K562 (cell line): ENCODE data around the gene ZSWIM8. TPM values are rescaled to one million over a fixed set of nuclear protein-coding genes. Genes with fewer than 3 reads are reported as not detected.

ENCODE experiments used
- BHLHE40 ChIP-seq: IDR thresholded peaks from 2 replicates; pipeline ENCODE4 v1.6.1; 2011; ENCODE audit warnings: low read length, improper control_type of control experiment
- CREBBP ChIP-seq: IDR thresholded peaks from one replicate; pipeline ENCODE4 v1.6.1; 2012; ENCODE audit warnings: low read depth, mild to moderate bottlenecking, control low read depth, inconsistent platforms, low read length
- FOXJ2 ChIP-seq: fragments of 200-800 bp; sonication (Bioruptor generic); IDR thresholded peaks from 2 replicates; pipeline ENCODE4 v1.6.1; 2016; ENCODE audit warnings: missing genetic modification characterization, missing compliant biosample characterization
- HCFC1 ChIP-seq: IDR thresholded peaks from 2 replicates; pipeline ENCODE4 v1.6.1; 2012; ENCODE audit warnings: low read depth, low read length, improper control_type of control experiment
- JUN ChIP-seq, 2 experiments: sonication (generic) in 1 of 2; formaldehyde crosslinking in 1 of 2; IDR thresholded peaks; 2 replicates each; pipeline versions ENCODE4 v1.6.1 to v1.8.0; 2012 to 2022; ENCODE audit warnings: borderline replicate concordance in 2 of 2, mild to moderate bottlenecking in 2 of 2, improper control_type of control experiment in 1 of 2, low read depth in 1 of 2, low read length in 1 of 2, missing genetic modification reagents in 1 of 2
- SIN3A ChIP-seq, 2 experiments: fragments of 150-350 bp in 1 of 2; IDR thresholded peaks; 2 replicates each; pipeline ENCODE4 v1.6.1; 2011 to 2016; ENCODE audit warnings: borderline replicate concordance in 2 of 2, low read depth in 2 of 2, low read length in 2 of 2, mild to moderate bottlenecking in 2 of 2, moderate library complexity in 2 of 2; ENCODE audit not compliant: control insufficient read depth in 1 of 2
- SMC3 ChIP-seq: conservative IDR thresholded peaks from 2 replicates; pipeline ENCODE4 v1.6.1; 2011; ENCODE audit warnings: low read depth, low read length, improper control_type of control experiment; ENCODE audit not compliant: insufficient read depth
- SP2 ChIP-seq: IDR thresholded peaks from 2 replicates; pipeline ENCODE4 v1.6.1; 2011; ENCODE audit warnings: mild to moderate bottlenecking, low read depth, low read length, moderate library complexity; ENCODE audit not compliant: poor library complexity, severe bottlenecking; ENCODE audit errors: extremely low read depth
- TOE1 ChIP-seq, 2 experiments: fragments of 450-650 bp in 1 of 2; sonication (generic) in 1 of 2; formaldehyde crosslinking in 1 of 2; IDR thresholded peaks; 2 replicates each; pipeline versions ENCODE4 v1.7.1 to v1.8.0; 2016 to 2022; ENCODE audit warnings: borderline replicate concordance in 2 of 2, mild to moderate bottlenecking in 2 of 2, antibody characterized with exemption in 1 of 2, inconsistent platforms in 1 of 2, low read depth in 1 of 2, missing genetic modification reagents in 1 of 2, moderate library complexity in 1 of 2
- TSC22D4 ChIP-seq: fragments of 450-650 bp; IDR thresholded peaks from 2 replicates; pipeline ENCODE4 v1.6.1; 2016; ENCODE audit warnings: missing genetic modification characterization, missing biosample characterization, control low read depth
- ZC3H11A ChIP-seq: IDR thresholded peaks from 2 replicates; pipeline ENCODE4 v1.6.1; 2012; ENCODE audit warnings: low read depth, low read length, improper control_type of control experiment
- ZNF184 ChIP-seq: sonication (generic); formaldehyde crosslinking; IDR thresholded peaks from 2 replicates; pipeline ENCODE4 v1.5.0; 2020; ENCODE audit warnings: missing genetic modification reagents
- ZNF444 ChIP-seq: fragments of 250-450 bp; sonication (Bioruptor Pico); IDR thresholded peaks from 2 replicates; pipeline ENCODE4 v1.4.0; 2020; ENCODE audit warnings: mild to moderate bottlenecking, moderate library complexity
- ZNF696 ChIP-seq: fragments of 250-450 bp; sonication (Bioruptor Pico); conservative IDR thresholded peaks from 2 replicates; pipeline ENCODE4 v1.4.0; 2020; ENCODE audit warnings: mild to moderate bottlenecking, moderate library complexity
- polyA plus RNA-seq, 8 experiments: library from polyadenylated mRNA; depleted of rRNA in 4 of 8; stranded (reverse) in 5 of 8; unstranded in 3 of 8; fragments of >200 nt; fragmentation: Nextera tagmentation in 2 of 8; fragmentation: Illumina TruSeq in 1 of 8; extraction: Ambion mirVana in 2 of 8; extraction: Trizol in 1 of 8; gene quantifications; 2 replicates each; pipeline versions ENCODE4 v1.2.1 to v1.2.3, GENCODE V29; 2011 to 2014; ENCODE audit warnings: inconsistent platforms in 1 of 8, missing spikeins in 1 of 8
- total RNA-seq, 7 experiments: library from RNA; depleted of rRNA in 6 of 7; stranded (reverse); fragments of >200 nt in 6 of 7; fragmentation: Illumina TruSeq in 2 of 7; extraction: Trizol in 2 of 7; gene quantifications; 2 replicates each; pipeline versions ENCODE4 v1.2.1 to v1.2.3, GENCODE V29; 2011 to 2021; ENCODE audit warnings: low replicate concordance in 1 of 7
- TF ChIP-seq, protein P1 (sequence below), 2 experiments: fragments of 450-650 bp; IDR thresholded peaks; 2 replicates each; pipeline ENCODE4 v1.6.1; 2016
- TF ChIP-seq, protein P2 (sequence below): sonication (generic); formaldehyde crosslinking; IDR thresholded peaks from 2 replicates; pipeline ENCODE4 v1.8.1; 2023; ENCODE audit warnings: mild to moderate bottlenecking, missing genetic modification reagents
- TF ChIP-seq, protein P3 (sequence below): fragments of 250-450 bp; sonication (Bioruptor Pico); IDR thresholded peaks from 2 replicates; pipeline ENCODE4 v1.6.1; 2021; ENCODE audit warnings: mild to moderate bottlenecking
- TF ChIP-seq, protein P4 (sequence below): fragments of 450-650 bp; formaldehyde crosslinking; IDR thresholded peaks from 2 replicates; pipeline ENCODE4 v1.4.0; 2022; ENCODE audit warnings: missing genetic modification characterization

Gene ZSWIM8
- total and polyA plus RNA-seq, 9 of the 15 experiments (the other 6 are each of a cell fraction or from before 2014, with no cell fraction given), result 5.6 to 47.8 (median 26.7) TPM

DNA sequence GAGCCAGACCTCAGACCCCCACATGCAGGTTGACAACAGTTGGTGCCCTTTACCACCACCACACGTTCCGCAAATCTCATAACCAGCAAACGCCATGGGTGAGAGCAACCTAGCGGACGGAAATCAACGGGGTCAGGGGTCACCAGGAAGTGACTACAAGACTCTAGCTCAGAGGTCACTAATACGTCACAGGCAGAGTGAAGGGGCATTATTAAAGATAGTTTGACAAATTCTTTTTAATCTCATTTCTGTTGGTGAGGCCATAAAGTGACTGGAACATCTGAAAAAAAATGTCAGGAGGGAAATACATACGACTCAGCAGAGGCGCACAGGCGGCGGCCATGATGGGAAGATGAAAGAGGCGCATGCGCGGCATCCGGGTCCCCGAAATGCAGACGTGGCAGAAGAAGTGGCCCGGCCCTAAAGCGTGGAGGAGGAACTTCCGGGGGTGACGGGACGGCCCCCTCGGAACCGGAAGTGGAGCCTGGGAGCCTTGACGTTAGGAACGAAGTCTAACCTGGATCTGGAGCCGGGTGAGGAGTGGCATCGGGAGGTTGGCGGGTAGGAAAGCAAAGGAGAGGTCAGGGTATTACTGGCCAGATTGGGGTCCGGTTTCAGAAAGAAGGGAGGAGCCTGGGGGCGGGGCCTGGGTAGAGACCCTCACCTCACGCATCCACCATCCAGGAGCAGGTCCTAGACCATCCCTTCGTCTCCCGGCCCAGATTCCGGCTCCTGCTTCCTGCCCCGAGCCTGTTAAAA, 41.3 kb upstream of the ZSWIM8 start, which contains the start of gene SEC24C (continued):
- TF ChIP-seq, protein P1, sequence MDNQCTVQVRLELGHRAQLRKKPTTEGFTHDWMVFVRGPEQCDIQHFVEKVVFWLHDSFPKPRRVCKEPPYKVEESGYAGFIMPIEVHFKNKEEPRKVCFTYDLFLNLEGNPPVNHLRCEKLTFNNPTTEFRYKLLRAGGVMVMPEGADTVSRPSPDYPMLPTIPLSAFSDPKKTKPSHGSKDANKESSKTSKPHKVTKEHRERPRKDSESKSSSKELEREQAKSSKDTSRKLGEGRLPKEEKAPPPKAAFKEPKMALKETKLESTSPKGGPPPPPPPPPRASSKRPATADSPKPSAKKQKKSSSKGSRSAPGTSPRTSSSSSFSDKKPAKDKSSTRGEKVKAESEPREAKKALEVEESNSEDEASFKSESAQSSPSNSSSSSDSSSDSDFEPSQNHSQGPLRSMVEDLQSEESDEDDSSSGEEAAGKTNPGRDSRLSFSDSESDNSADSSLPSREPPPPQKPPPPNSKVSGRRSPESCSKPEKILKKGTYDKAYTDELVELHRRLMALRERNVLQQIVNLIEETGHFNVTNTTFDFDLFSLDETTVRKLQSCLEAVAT (IDR thresholded peaks at IDR 0.05), result no peak
- TF ChIP-seq CREBBP (no peak), ZC3H11A (no peak), ZNF444 (CRISPR knock-in tag) (no peak), BHLHE40 (peak; percentile 8; the same call in 1 of the 2 replicates), JUN (IDR thresholded peaks at IDR 0.05; ENCODE audit: borderline replicate concordance, low read depth, low read length) (peak; percentile 45; the same call in 1 of the 2 replicates), JUN (CRISPR knock-in tag; IDR thresholded peaks at IDR 0.05; ENCODE audit: borderline replicate concordance) (peak; percentile 81; the same call in 1 of the 2 replicates), SMC3 (no peak), TOE1 (IDR thresholded peaks at IDR 0.05; ENCODE audit: borderline replicate concordance) (0 out of 2 replicates have a peak, but pooled peaks have one; percentile 38), TOE1 (CRISPR knock-in tag; IDR thresholded peaks at IDR 0.05; ENCODE audit: borderline replicate concordance, low read depth) (0 out of 2 replicates have a peak, but pooled peaks have one; percentile 82), ZNF696 (CRISPR knock-in tag) (no peak), FOXJ2 (tag) (peak; percentile 64), HCFC1 (peak; percentile 78), SIN3A (IDR thresholded peaks at IDR 0.05; ENCODE audit: borderline replicate concordance in 2 of 2, control insufficient read depth in 1 of 2, low read depth in 2 of 2, low read length in 2 of 2) (peak; percentile 52 to 87), ZNF184 (no peak), SP2 (peak; percentile 42), TSC22D4 (tag) (no peak)
- TF ChIP-seq, protein P2, sequence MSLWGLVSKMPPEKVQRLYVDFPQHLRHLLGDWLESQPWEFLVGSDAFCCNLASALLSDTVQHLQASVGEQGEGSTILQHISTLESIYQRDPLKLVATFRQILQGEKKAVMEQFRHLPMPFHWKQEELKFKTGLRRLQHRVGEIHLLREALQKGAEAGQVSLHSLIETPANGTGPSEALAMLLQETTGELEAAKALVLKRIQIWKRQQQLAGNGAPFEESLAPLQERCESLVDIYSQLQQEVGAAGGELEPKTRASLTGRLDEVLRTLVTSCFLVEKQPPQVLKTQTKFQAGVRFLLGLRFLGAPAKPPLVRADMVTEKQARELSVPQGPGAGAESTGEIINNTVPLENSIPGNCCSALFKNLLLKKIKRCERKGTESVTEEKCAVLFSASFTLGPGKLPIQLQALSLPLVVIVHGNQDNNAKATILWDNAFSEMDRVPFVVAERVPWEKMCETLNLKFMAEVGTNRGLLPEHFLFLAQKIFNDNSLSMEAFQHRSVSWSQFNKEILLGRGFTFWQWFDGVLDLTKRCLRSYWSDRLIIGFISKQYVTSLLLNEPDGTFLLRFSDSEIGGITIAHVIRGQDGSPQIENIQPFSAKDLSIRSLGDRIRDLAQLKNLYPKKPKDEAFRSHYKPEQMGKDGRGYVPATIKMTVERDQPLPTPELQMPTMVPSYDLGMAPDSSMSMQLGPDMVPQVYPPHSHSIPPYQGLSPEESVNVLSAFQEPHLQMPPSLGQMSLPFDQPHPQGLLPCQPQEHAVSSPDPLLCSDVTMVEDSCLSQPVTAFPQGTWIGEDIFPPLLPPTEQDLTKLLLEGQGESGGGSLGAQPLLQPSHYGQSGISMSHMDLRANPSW (CRISPR knock-in tag), result no peak
- TF ChIP-seq, protein P3, sequence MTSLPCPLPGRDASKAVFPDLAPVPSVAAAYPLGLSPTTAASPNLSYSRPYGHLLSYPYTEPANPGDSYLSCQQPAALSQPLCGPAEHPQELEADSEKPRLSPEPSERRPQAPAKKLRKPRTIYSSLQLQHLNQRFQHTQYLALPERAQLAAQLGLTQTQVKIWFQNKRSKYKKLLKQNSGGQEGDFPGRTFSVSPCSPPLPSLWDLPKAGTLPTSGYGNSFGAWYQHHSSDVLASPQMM (CRISPR knock-in tag), result no peak
- TF ChIP-seq, protein P4, sequence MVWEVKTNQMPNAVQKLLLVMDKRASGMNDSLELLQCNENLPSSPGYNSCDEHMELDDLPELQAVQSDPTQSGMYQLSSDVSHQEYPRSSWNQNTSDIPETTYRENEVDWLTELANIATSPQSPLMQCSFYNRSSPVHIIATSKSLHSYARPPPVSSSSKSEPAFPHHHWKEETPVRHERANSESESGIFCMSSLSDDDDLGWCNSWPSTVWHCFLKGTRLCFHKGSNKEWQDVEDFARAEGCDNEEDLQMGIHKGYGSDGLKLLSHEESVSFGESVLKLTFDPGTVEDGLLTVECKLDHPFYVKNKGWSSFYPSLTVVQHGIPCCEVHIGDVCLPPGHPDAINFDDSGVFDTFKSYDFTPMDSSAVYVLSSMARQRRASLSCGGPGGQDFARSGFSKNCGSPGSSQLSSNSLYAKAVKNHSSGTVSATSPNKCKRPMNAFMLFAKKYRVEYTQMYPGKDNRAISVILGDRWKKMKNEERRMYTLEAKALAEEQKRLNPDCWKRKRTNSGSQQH (CRISPR knock-in tag), result peak; percentile 69
